ENCODE data around the gene LHFPL2.
"Not testable (repeated sequence)": the region's sequence is repeated elsewhere in the genome, so short reads cannot be mapped to it uniquely, and the experiment has no call there.

The LHFPL2 gene

GRCh38 chr5:78472469-78473106, 176.0 kb downstream of the LHFPL2 start:
- DNase-seq (ENCODE audit: low read depth, low spot score) = no peak

- DNase-seq (ENCODE audit: low read depth, low spot score) = no peak
Measured at GRCh38 chr5:78471896-78472295, 176.7 kb downstream of the LHFPL2 start.

- no peak for DNase-seq (ENCODE audit: low read depth, low spot score)
Measured at GRCh38 chr5:78467752-78468357, 180.7 kb downstream of the LHFPL2 start.

- DNase-seq (ENCODE audit: low read depth, low spot score) = no peak
Measured at GRCh38 chr5:78467140-78467539, 181.4 kb downstream of the LHFPL2 start.

GRCh38 chr5:78458843-78459242, 189.7 kb downstream of the LHFPL2 start:
- no peak for DNase-seq (ENCODE audit: low read depth, low spot score)

- DNase-seq (ENCODE audit: low read depth, low spot score) = not testable (repeated sequence)
Measured at GRCh38 chr5:78457507-78457906, 191.1 kb downstream of the LHFPL2 start.

- DNase-seq (ENCODE audit: low read depth, low spot score) = no peak
Measured at GRCh38 chr5:78449103-78449502, 199.5 kb downstream of the LHFPL2 start.

- no peak for DNase-seq (ENCODE audit: low read depth, low spot score)
Measured at GRCh38 chr5:78447775-78448424, 200.7 kb downstream of the LHFPL2 start.
